ENCODE data around the gene PRSS22.

PRSS22 gene

DNA sequence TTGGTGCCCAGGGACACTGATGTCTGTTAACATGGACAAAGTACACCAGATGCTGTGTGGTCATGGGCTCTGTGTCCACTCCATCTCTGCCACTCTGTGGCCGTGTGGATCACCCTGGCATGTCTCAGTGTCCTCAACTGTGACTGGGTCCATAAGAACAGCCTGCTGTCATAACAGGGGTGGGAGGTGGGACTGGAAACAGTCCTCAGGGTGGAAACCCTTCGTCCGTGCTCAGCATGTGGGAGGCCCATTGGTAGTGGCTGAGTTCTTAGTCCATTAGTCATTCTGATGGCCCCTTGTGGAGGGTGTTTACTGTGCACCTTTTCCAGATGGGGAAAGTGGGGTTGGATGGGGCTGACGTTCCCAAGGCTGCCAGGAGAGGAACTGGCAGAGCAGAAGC lies 37.8 kb upstream of the PRSS22 start:
- no peak for TF ChIP-seq CTCF (conservative IDR thresholded peaks at IDR 0.05; ENCODE audit: low read depth, low read length)
- Histone ChIP-seq H3K36me3 (ENCODE audit: insufficient read depth) (no peaks in the 10 kb centered on the region), H3K79me2 (ENCODE audit: insufficient read depth, low read depth) (no peaks in the 10 kb centered on the region), H3K27me3 (ENCODE audit: insufficient read depth, low read depth) (no peaks in the 10 kb centered on the region), H3K9ac (no peak overlapping the region), H3K4me2 (no peak overlapping the region), H4K20me1 (ENCODE audit: insufficient read depth) (no peaks in the 10 kb centered on the region), H3K27ac (no peak overlapping the region), H3K4me3 (IDR thresholded peaks at IDR 0.05; ENCODE audit: insufficient read depth, low read depth, low read length) (no peak overlapping the region), H3K4me1 (ENCODE audit: low read depth, poor library complexity, severe bottlenecking) (no peaks in the 10 kb centered on the region), H2AFZ (ENCODE audit: low read depth) (no peak overlapping the region)

- TF ChIP-seq CTCF (conservative IDR thresholded peaks at IDR 0.05; ENCODE audit: low read depth, low read length), result no peak
- H3K9ac ChIP-seq, result no peak overlapping the region
- H3K27me3 ChIP-seq (ENCODE audit: insufficient read depth, low read depth), result no peaks in the 10 kb centered on the region
- H2AFZ ChIP-seq (ENCODE audit: low read depth), result no peak overlapping the region
- no peak overlapping the region for H3K27ac ChIP-seq
- no peaks in the 10 kb centered on the region for H3K79me2 ChIP-seq (ENCODE audit: insufficient read depth, low read depth)
- H3K36me3 ChIP-seq (ENCODE audit: insufficient read depth), result no peaks in the 10 kb centered on the region
- H4K20me1 ChIP-seq (ENCODE audit: insufficient read depth), result no peaks in the 10 kb centered on the region
- no peak overlapping the region for H3K4me2 ChIP-seq
- no peak overlapping the region for H3K4me3 ChIP-seq (IDR thresholded peaks at IDR 0.05; ENCODE audit: insufficient read depth, low read depth, low read length)
- H3K4me1 ChIP-seq (ENCODE audit: low read depth, poor library complexity, severe bottlenecking), result no peaks in the 10 kb centered on the region
These were observed 36.3 kb upstream of the PRSS22 start for GRCh38 chr16:2894231-2894630.

DNA sequence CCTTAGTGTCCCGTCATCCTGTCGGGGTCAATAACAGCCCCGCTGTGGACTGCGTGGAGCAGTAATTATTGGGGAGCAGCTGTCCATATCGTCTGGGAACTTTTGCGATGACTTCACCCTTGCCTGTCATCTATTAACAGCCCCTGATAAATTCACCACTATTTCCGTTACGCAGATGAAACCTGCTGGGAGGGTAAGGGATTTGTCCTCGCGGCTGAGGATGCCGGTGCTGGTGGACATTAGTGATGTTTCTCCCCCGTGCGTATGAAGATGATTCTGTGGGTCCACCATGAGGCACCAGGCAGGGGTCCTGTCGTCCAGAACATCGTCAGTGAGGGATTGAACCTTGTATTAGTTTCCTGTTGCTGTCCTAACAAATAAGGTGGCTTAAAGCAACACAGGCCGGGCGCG lies 26.1 kb upstream of the PRSS22 start:
- no peak overlapping the region for H3K27ac ChIP-seq
- peaks cover 22% of the 10 kb centered on the region; the same call in 1 of the 2 replicates for H3K27me3 ChIP-seq (ENCODE audit: insufficient read depth, low read depth)
- TF ChIP-seq CTCF (conservative IDR thresholded peaks at IDR 0.05; ENCODE audit: low read depth, low read length), result no peak
- no peaks in the 10 kb centered on the region for H3K36me3 ChIP-seq (ENCODE audit: insufficient read depth)
- H2AFZ ChIP-seq (ENCODE audit: low read depth), result peak overlapping the region; percentile 96
- H3K4me1 ChIP-seq (ENCODE audit: low read depth, poor library complexity, severe bottlenecking), result peaks cover 13% of the 10 kb centered on the region
- no peak overlapping the region; the same call in 1 of the 2 replicates for H3K9ac ChIP-seq
- H4K20me1 ChIP-seq (ENCODE audit: insufficient read depth), result no peaks in the 10 kb centered on the region
- 0 out of 2 replicates have a peak, but pooled peaks cover 9% of the 10 kb centered on the region for H3K79me2 ChIP-seq (ENCODE audit: insufficient read depth, low read depth)
- H3K4me2 ChIP-seq, result peak overlapping the region; percentile 96
- no peak overlapping the region for H3K4me3 ChIP-seq (IDR thresholded peaks at IDR 0.05; ENCODE audit: insufficient read depth, low read depth, low read length)

DNA sequence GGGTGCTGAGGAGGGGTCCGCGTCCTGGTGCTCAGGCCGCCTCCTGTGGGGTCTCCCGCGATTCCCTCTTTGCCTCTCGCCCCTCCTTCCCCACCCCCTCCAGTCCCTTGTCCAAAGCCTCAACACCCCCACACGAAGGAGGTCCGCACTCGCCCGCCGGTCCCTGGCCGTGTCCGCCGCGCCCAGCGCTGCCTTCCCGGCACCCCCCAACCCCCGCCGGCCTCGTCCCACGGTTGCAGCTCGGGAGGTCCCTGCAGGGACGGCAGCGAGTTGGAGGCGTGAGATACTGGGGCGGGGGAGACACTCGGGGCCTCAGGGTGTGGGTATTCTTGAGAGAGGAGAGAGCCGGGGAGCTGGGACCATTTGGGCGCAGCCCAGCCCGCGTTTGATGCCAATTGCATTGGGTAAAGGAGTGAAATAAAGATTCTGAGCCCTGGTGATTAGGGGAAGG lies 25.5 kb upstream of the PRSS22 start:
- Histone ChIP-seq H3K79me2 (ENCODE audit: insufficient read depth, low read depth) (0 out of 2 replicates have a peak, but pooled peaks cover 9% of the 10 kb centered on the region), H3K4me1 (ENCODE audit: low read depth, poor library complexity, severe bottlenecking) (peaks cover 13% of the 10 kb centered on the region), H3K27ac (peak overlapping the region; percentile 37)

More for the DNA sequence above, 25.5 kb upstream of the PRSS22 start:
- H2AFZ ChIP-seq (ENCODE audit: low read depth), result peak overlapping the region; percentile 96
- peak overlapping the region; percentile 96 for H3K4me2 ChIP-seq
- H4K20me1 ChIP-seq (ENCODE audit: insufficient read depth), result no peaks in the 10 kb centered on the region
- H3K27me3 ChIP-seq (ENCODE audit: insufficient read depth, low read depth), result peaks cover 22% of the 10 kb centered on the region; the same call in 1 of the 2 replicates
- H3K4me3 ChIP-seq (IDR thresholded peaks at IDR 0.05; ENCODE audit: insufficient read depth, low read depth, low read length), result no peak overlapping the region
- no peak for TF ChIP-seq CTCF (conservative IDR thresholded peaks at IDR 0.05; ENCODE audit: low read depth, low read length)
- H3K36me3 ChIP-seq (ENCODE audit: insufficient read depth), result no peaks in the 10 kb centered on the region
- H3K9ac ChIP-seq, result peak overlapping the region; percentile 62
